Panc1 (cell line): ENCODE data around the gene DPH6.
A peak's percentile ranks its signal among the peaks of the same experiment; 100 is the strongest.

ENCODE experiments used
- CTCF ChIP-seq: fragments of 450-650 bp; IDR thresholded peaks from 2 replicates; pipeline ENCODE4 v1.5.1; 2017; ENCODE audit warnings: mild to moderate bottlenecking
- POLR2AphosphoS5 ChIP-seq: IDR thresholded peaks from 2 replicates; pipeline ENCODE4 v1.6.1; 2012; ENCODE audit warnings: mild to moderate bottlenecking, low read depth, low read length, moderate library complexity
- TCF7L2 ChIP-seq: IDR thresholded peaks from 2 replicates; pipeline ENCODE4 v1.6.1; 2011; ENCODE audit warnings: mild to moderate bottlenecking, low read depth, low read length, inconsistent platforms

GRCh38 chr15:35545824-35546510, at the start of gene DPH6:
- TF ChIP-seq CTCF (no peak), TCF7L2 (no peak), POLR2AphosphoS5 (peak; percentile 85)
